ENCODE data around the gene PIGP.
A peak's percentile ranks its signal among the peaks of the same experiment; 100 is the strongest.
"Not testable (repeated sequence)": the region's sequence is repeated elsewhere in the genome, so short reads cannot be mapped to it uniquely, and the experiment has no call there.

PIGP gene

GRCh38 chr21:37072988-37073416, at the start of gene PIGP, which contains the start of gene TTC3:
PIGP (minus strand) TSS chr21:37073071; CDS start chr21:37072515, 556 bp downstream.
TTC3 (plus strand) TSS chr21:37073254; CDS start chr21:37087258, 14,004 bp downstream.
- peak; percentile 97 for DNase-seq (ENCODE audit: low spot score)

GRCh38 chr21:37119421-37120218, 46.7 kb upstream of the PIGP start:
- no peak for DNase-seq (ENCODE audit: low spot score)

- DNase-seq (ENCODE audit: low spot score) = no peak
Observed at GRCh38 chr21:37118187-37118826, 45.4 kb upstream of the PIGP start.

GRCh38 chr21:37117204-37117603, 44.3 kb upstream of the PIGP start:
- no peak for DNase-seq (ENCODE audit: low spot score)

- DNase-seq (ENCODE audit: low spot score) = not testable (repeated sequence)
Observed at GRCh38 chr21:37116459-37116858, 43.6 kb upstream of the PIGP start.

GRCh38 chr21:37114301-37114700, 41.4 kb upstream of the PIGP start:
- not testable (repeated sequence) for DNase-seq (ENCODE audit: low spot score)

- DNase-seq (ENCODE audit: low spot score) = not testable (repeated sequence)
Observed at GRCh38 chr21:37111029-37111428, 38.2 kb upstream of the PIGP start.

GRCh38 chr21:37106998-37107397, 34.1 kb upstream of the PIGP start:
- no peak for DNase-seq (ENCODE audit: low spot score)

GRCh38 chr21:37102746-37103145, 29.9 kb upstream of the PIGP start:
- DNase-seq (ENCODE audit: low spot score) = not testable (repeated sequence)

GRCh38 chr21:37101384-37101783, 28.5 kb upstream of the PIGP start:
- no peak for DNase-seq (ENCODE audit: low spot score)

GRCh38 chr21:37100316-37100715, 27.4 kb upstream of the PIGP start:
- DNase-seq (ENCODE audit: low spot score) = no peak

GRCh38 chr21:37098751-37099150, 25.9 kb upstream of the PIGP start:
- DNase-seq (ENCODE audit: low spot score) = no peak

GRCh38 chr21:37095821-37096220, 22.9 kb upstream of the PIGP start:
- DNase-seq (ENCODE audit: low spot score) = no peak

- no peak for DNase-seq (ENCODE audit: low spot score)
Observed at GRCh38 chr21:37093977-37094376, 21.1 kb upstream of the PIGP start.

GRCh38 chr21:37088186-37088735, 15.4 kb upstream of the PIGP start:
- DNase-seq (ENCODE audit: low spot score) = no peak

GRCh38 chr21:37087188-37087587, 14.3 kb upstream of the PIGP start:
- peak; percentile 55 for DNase-seq (ENCODE audit: low spot score)

GRCh38 chr21:37085726-37086125, 12.9 kb upstream of the PIGP start:
- no peak for DNase-seq (ENCODE audit: low spot score)

- no peak for DNase-seq (ENCODE audit: low spot score)
Observed at GRCh38 chr21:37082856-37083528, 10.1 kb upstream of the PIGP start.

- no peak for DNase-seq (ENCODE audit: low spot score)
Observed at GRCh38 chr21:37082375-37082774, 9.5 kb upstream of the PIGP start.

GRCh38 chr21:37079211-37079824, 6.4 kb upstream of the PIGP start:
- no peak for DNase-seq (ENCODE audit: low spot score)

GRCh38 chr21:37077403-37077802, 4.5 kb upstream of the PIGP start:
- DNase-seq (ENCODE audit: low spot score) = no peak
